Panc1 (cell line): ENCODE measurements around the gene AHDC1.

Experiments
- CTCF ChIP-seq: fragments of 450-650 bp; IDR thresholded peaks from 2 replicates; pipeline ENCODE4 v1.5.1; 2017; ENCODE audit warnings: mild to moderate bottlenecking
- POLR2AphosphoS5 ChIP-seq: IDR thresholded peaks from 2 replicates; pipeline ENCODE4 v1.6.1; 2012; ENCODE audit warnings: mild to moderate bottlenecking, low read depth, low read length, moderate library complexity
- REST ChIP-seq, 2 experiments: IDR thresholded peaks; 2 replicates each; pipeline ENCODE4 v1.6.1; 2011 to 2012; ENCODE audit warnings: low read depth in 2 of 2, control low read depth in 1 of 2, low read length in 1 of 2, mild to moderate bottlenecking in 1 of 2, moderate library complexity in 1 of 2; ENCODE audit not compliant: insufficient read depth in 1 of 2

- TF ChIP-seq CTCF: no peak
- TF ChIP-seq POLR2AphosphoS5: no peak
- TF ChIP-seq REST (IDR thresholded peaks at IDR 0.05; ENCODE audit: insufficient read depth in 1 of 2, low read depth in 2 of 2, low read length in 1 of 2): no peak
Measured at GRCh38 chr1:27574001-27574781, 29.8 kb downstream of the AHDC1 start.
